ENCODE data around the gene ARID3A. TPM values are rescaled to one million over a fixed set of nuclear protein-coding genes. Genes with fewer than 3 reads are reported as not detected.

Gene ARID3A
- total RNA-seq, 1 donor from 2014 or later = 106 TPM

DNA sequence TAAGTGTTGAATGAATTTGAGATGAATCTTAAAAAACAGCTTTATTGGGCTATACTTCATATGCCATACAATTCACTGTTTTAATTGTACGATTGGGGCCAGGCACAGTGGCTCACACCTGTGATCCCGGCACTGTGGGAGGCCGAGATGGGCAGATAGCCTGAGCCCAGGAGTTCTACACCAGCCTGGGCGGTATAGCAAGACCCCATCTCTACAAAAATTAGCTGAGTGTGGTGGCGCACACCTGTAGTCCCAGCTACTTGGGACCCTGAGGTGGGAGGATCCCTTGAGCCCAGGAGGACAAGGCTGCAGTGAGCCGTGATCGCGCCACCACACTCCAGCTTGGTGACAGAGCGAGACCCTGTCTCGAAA, 10.3 kb downstream of the ARID3A start:
- no peak for DNase-seq (ENCODE audit: low read depth)
- no peaks in the 10 kb centered on the region for H3K27me3 Mint-ChIP-seq (ENCODE audit: low read depth, unreplicated experiment)
- H3K27ac ChIP-seq (ENCODE audit: low read depth, low read length) = no peak overlapping the region

GRCh38 chr19:937259-937694, 11.4 kb downstream of the ARID3A start:
- Histone ChIP-seq H3K27me3 (ENCODE audit: insufficient read depth, low read length) (no peaks in the 10 kb centered on the region), H3K4me1 (ENCODE audit: insufficient read depth, low read length) (peaks cover 47% of the 10 kb centered on the region), H3K4me2 (ENCODE audit: low read length) (no peak overlapping the region), H3K9me3 (ENCODE audit: insufficient read depth, low read depth, low read length) (no peaks in the 10 kb centered on the region), H4K20me1 (ENCODE audit: insufficient read depth, low read length) (peaks cover 47% of the 10 kb centered on the region), H3K36me3 (ENCODE audit: insufficient read depth, low read length) (peaks cover 2% of the 10 kb centered on the region), H3K4me3 (ENCODE audit: insufficient read depth, low read depth, low read length) (no peak overlapping the region), H2AFZ (ENCODE audit: low read depth, low read length) (no peak overlapping the region), H3K9ac (ENCODE audit: low read length) (no peak overlapping the region), H3K27ac (ENCODE audit: low read depth, low read length) (no peak overlapping the region), H3K79me2 (ENCODE audit: insufficient read depth, low read length) (peaks cover 74% of the 10 kb centered on the region)
- DNase-seq (ENCODE audit: low read depth) (no peak), FAIRE-seq (no peak)
- TF ChIP-seq, protein P1, sequence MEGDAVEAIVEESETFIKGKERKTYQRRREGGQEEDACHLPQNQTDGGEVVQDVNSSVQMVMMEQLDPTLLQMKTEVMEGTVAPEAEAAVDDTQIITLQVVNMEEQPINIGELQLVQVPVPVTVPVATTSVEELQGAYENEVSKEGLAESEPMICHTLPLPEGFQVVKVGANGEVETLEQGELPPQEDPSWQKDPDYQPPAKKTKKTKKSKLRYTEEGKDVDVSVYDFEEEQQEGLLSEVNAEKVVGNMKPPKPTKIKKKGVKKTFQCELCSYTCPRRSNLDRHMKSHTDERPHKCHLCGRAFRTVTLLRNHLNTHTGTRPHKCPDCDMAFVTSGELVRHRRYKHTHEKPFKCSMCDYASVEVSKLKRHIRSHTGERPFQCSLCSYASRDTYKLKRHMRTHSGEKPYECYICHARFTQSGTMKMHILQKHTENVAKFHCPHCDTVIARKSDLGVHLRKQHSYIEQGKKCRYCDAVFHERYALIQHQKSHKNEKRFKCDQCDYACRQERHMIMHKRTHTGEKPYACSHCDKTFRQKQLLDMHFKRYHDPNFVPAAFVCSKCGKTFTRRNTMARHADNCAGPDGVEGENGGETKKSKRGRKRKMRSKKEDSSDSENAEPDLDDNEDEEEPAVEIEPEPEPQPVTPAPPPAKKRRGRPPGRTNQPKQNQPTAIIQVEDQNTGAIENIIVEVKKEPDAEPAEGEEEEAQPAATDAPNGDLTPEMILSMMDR (IDR thresholded peaks at IDR 0.05; ENCODE audit: insufficient read depth, low read depth, low read length) = no peak
- no peak for TF ChIP-seq EZH2 (IDR thresholded peaks at IDR 0.05; ENCODE audit: insufficient read depth, low read length)
- Mint-ChIP-seq H3K4me1 (ENCODE audit: low read depth, unreplicated experiment) (peaks cover 12% of the 10 kb centered on the region), H3K9me3 (ENCODE audit: unreplicated experiment) (no peaks in the 10 kb centered on the region), H3K27ac (ENCODE audit: unreplicated experiment) (no peak overlapping the region), H3K36me3 (ENCODE audit: low read depth, unreplicated experiment) (peaks cover 17% of the 10 kb centered on the region), H3K27me3 (ENCODE audit: low read depth, unreplicated experiment) (no peaks in the 10 kb centered on the region), H3K4me3 (ENCODE audit: unreplicated experiment) (no peak overlapping the region)

More for the DNA sequence above, 10.3 kb downstream of the ARID3A start:
- FAIRE-seq = no peak
- peaks cover 68% of the 10 kb centered on the region for H3K79me2 ChIP-seq (ENCODE audit: insufficient read depth, low read length)
- Mint-ChIP-seq H3K4me1 (ENCODE audit: low read depth, unreplicated experiment) (peaks cover 12% of the 10 kb centered on the region), H3K36me3 (ENCODE audit: low read depth, unreplicated experiment) (peaks cover 12% of the 10 kb centered on the region), H3K27ac (ENCODE audit: unreplicated experiment) (no peak overlapping the region), H3K4me3 (ENCODE audit: unreplicated experiment) (no peak overlapping the region), H3K9me3 (ENCODE audit: unreplicated experiment) (no peaks in the 10 kb centered on the region)
- H3K4me2 ChIP-seq (ENCODE audit: low read length) = no peak overlapping the region
- no peaks in the 10 kb centered on the region for H3K27me3 ChIP-seq (ENCODE audit: insufficient read depth, low read length)
- no peak overlapping the region for H3K9ac ChIP-seq (ENCODE audit: low read length)
- H3K4me1 ChIP-seq (ENCODE audit: insufficient read depth, low read length) = peaks cover 44% of the 10 kb centered on the region
- H3K9me3 ChIP-seq (ENCODE audit: insufficient read depth, low read depth, low read length) = no peaks in the 10 kb centered on the region
- no peak overlapping the region for H3K4me3 ChIP-seq (ENCODE audit: insufficient read depth, low read depth, low read length)
- H3K36me3 ChIP-seq (ENCODE audit: insufficient read depth, low read length) = peaks cover 2% of the 10 kb centered on the region
- H2AFZ ChIP-seq (ENCODE audit: low read depth, low read length) = no peak overlapping the region
- peaks cover 36% of the 10 kb centered on the region for H4K20me1 ChIP-seq (ENCODE audit: insufficient read depth, low read length)
- TF ChIP-seq, protein P1 (IDR thresholded peaks at IDR 0.05; ENCODE audit: insufficient read depth, low read depth, low read length) = no peak
- TF ChIP-seq EZH2 (IDR thresholded peaks at IDR 0.05; ENCODE audit: insufficient read depth, low read length) = no peak

GRCh38 chr19:938233-938923, 12.5 kb downstream of the ARID3A start:
- DNase-seq (ENCODE audit: low read depth) (no peak), FAIRE-seq (no peak)
- Mint-ChIP-seq H3K4me1 (ENCODE audit: low read depth, unreplicated experiment) (peaks cover 9% of the 10 kb centered on the region), H3K9me3 (ENCODE audit: unreplicated experiment) (no peaks in the 10 kb centered on the region), H3K36me3 (ENCODE audit: low read depth, unreplicated experiment) (peaks cover 23% of the 10 kb centered on the region), H3K27me3 (ENCODE audit: low read depth, unreplicated experiment) (no peaks in the 10 kb centered on the region), H3K4me3 (ENCODE audit: unreplicated experiment) (no peak overlapping the region), H3K27ac (ENCODE audit: unreplicated experiment) (no peak overlapping the region)
- TF ChIP-seq EZH2 (IDR thresholded peaks at IDR 0.05; ENCODE audit: insufficient read depth, low read length) = no peak
- TF ChIP-seq, protein P1 (IDR thresholded peaks at IDR 0.05; ENCODE audit: insufficient read depth, low read depth, low read length) = no peak
- H3K27me3 ChIP-seq (ENCODE audit: insufficient read depth, low read length) = no peaks in the 10 kb centered on the region
- H3K4me3 ChIP-seq (ENCODE audit: insufficient read depth, low read depth, low read length) = no peak overlapping the region
- no peak overlapping the region for H3K4me2 ChIP-seq (ENCODE audit: low read length)
- H3K36me3 ChIP-seq (ENCODE audit: insufficient read depth, low read length) = peaks cover 2% of the 10 kb centered on the region
- H3K9ac ChIP-seq (ENCODE audit: low read length) = no peak overlapping the region
- no peak overlapping the region for H2AFZ ChIP-seq (ENCODE audit: low read depth, low read length)
- peaks cover 36% of the 10 kb centered on the region for H3K4me1 ChIP-seq (ENCODE audit: insufficient read depth, low read length)
- peaks cover 79% of the 10 kb centered on the region for H3K79me2 ChIP-seq (ENCODE audit: insufficient read depth, low read length)
- H3K27ac ChIP-seq (ENCODE audit: low read depth, low read length) = no peak overlapping the region
- no peaks in the 10 kb centered on the region for H3K9me3 ChIP-seq (ENCODE audit: insufficient read depth, low read depth, low read length)
- H4K20me1 ChIP-seq (ENCODE audit: insufficient read depth, low read length) = peaks cover 54% of the 10 kb centered on the region

All from astrocyte (in vitro differentiated cells and primary cell).